ENCODE data around the gene DUT.

Gene DUT

GRCh38 chr15:48309740-48310139 lies 21.5 kb upstream of the DUT start:
- DNase-seq (ENCODE audit: low read depth) = no peak

DNA sequence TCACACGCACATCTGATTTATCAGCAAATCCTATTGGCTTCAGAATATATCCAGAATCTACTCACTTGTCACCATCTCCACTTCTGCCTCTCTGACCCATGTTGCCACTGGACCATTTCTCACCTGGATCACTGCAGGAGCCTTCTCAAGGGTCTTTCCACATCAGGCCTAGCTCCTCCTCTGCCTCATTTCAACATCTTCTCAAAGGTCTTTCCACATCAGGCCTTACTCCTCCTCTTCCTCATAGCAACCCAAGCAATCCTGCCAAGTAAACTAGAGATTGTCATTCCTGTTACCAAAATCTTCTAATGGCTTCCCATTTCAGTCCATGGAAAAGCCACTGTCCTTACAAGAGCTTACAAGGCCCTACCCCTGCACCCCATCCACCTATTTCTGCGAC lies 18.0 kb upstream of the DUT start:
- no peak for TF ChIP-seq CTCF (IDR thresholded peaks at IDR 0.05; ENCODE audit: insufficient read depth, low read depth, low read length, missing control alignments)
- no peak overlapping the region for H3K4me3 ChIP-seq (ENCODE audit: low read depth, low read length)
- DNase-seq (ENCODE audit: low read depth) = no peak

More at GRCh38 chr15:48309740-48310139, 21.5 kb upstream of the DUT start:
- no peak overlapping the region for H3K4me3 ChIP-seq (ENCODE audit: low read depth, low read length)
- no peak for TF ChIP-seq CTCF (IDR thresholded peaks at IDR 0.05; ENCODE audit: insufficient read depth, low read depth, low read length, missing control alignments)

DNA sequence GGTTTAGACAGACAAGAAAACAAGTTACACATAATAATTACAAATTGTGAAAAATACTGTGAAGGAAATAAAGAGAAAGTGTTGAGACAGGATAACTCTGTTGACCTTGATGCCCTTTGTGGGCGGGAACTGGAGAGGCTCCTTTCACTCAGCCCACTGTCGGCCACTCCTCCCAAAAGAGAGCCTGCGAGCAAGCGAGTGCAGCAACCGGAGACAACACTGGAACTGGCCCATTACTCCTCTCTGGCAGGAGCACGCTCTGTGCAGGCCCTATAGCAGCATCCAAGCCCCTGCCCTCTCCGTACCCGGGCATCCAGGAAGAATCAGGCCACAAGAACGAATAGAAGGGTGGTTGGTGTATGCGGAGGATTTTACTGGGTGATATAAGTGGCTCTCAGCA lies 16.2 kb upstream of the DUT start:
- no peak overlapping the region for H3K4me3 ChIP-seq (ENCODE audit: low read depth, low read length)
- TF ChIP-seq CTCF (IDR thresholded peaks at IDR 0.05; ENCODE audit: insufficient read depth, low read depth, low read length, missing control alignments) = no peak
- DNase-seq (ENCODE audit: low read depth) = no peak

- TF ChIP-seq CTCF (IDR thresholded peaks at IDR 0.05; ENCODE audit: insufficient read depth, low read depth, low read length, missing control alignments) = no peak
- DNase-seq (ENCODE audit: low read depth) = no peak
- H3K4me3 ChIP-seq (ENCODE audit: low read depth, low read length) = no peak overlapping the region
Measured at GRCh38 chr15:48317221-48317620, 14.0 kb upstream of the DUT start.

DNA sequence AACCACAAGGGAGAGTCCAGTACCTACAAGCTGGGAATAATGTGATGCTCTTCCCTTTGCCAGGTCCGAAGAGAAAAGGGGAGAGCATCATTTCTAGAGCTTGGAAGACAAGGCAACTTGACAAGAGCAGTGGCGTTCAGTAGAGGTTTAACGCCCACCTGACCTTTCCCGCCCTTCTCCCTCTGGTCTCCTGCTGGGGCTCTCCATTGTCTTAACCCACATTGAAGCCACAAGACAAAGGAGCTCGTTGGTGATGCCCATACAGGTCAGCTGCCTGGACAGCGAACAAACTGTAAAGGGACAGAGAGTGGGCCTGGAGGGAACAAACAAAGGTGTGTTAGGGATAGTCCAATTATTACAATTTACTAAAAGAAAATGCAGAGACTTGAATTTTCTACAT lies 13.1 kb upstream of the DUT start:
- no peak overlapping the region for H3K4me3 ChIP-seq (ENCODE audit: low read depth, low read length)
- no peak for TF ChIP-seq CTCF (IDR thresholded peaks at IDR 0.05; ENCODE audit: insufficient read depth, low read depth, low read length, missing control alignments)
- DNase-seq (ENCODE audit: low read depth) = no peak

DNA sequence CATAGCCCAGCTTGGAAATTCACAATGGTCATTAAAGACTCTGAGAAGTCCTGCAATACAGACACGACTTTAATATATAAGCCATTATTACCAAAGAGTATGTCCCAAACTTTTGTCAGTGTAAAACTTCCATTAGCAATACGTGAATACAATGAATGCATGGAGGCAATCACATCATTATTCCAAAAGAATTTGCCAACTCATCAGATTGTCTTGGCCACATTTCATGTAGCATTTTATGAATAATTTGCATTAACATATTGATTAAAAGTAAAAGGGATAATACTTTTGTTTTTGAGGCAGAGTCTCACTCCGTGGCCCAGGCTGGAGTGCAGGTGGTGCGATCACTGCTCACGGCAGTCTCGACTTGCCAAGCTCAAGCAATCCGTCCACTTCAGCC lies 7.9 kb upstream of the DUT start:
- DNase-seq (ENCODE audit: low read depth) = no peak
- H3K4me3 ChIP-seq (ENCODE audit: low read depth, low read length) = no peak overlapping the region
- TF ChIP-seq CTCF (IDR thresholded peaks at IDR 0.05; ENCODE audit: insufficient read depth, low read depth, low read length, missing control alignments) = no peak

DNA sequence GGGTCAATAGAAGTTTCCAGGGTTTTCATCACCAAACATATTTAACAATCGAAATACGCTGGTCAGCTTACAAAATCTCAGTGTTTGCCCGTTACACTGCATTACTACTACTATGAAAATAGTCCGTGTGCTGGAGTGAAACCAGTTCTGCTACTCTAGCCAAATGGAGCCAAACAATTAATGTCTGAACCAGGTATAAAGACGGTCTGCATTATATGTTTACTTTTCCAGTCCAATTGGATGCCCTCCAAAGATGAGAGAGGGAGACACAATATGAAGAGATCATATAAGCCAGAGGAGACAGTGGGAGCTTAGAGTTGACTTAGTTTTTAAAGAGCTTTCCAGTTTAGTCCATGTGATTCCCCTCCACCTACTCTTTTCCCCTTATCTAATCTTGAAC lies 6.3 kb upstream of the DUT start:
- DNase-seq (ENCODE audit: low read depth) = no peak
- H3K4me3 ChIP-seq (ENCODE audit: low read depth, low read length) = no peak overlapping the region
- TF ChIP-seq CTCF (IDR thresholded peaks at IDR 0.05; ENCODE audit: insufficient read depth, low read depth, low read length, missing control alignments) = no peak

Data from GM12865 (cell line).